ENCODE data around the gene ZNF518A. TPM values are rescaled to one million over a fixed set of nuclear protein-coding genes. Genes with fewer than 3 reads are reported as not detected.
A peak's percentile ranks its signal among the peaks of the same experiment; 100 is the strongest.

ZNF518A gene
- total RNA-seq, 2 donors from 2014 or later, result 43.3 to 45.7 TPM

GRCh38 chr10:96125142-96125515, 5.0 kb upstream of the ZNF518A start:
- Mint-ChIP-seq H3K27me3 (ENCODE audit: insufficient read depth) (peaks cover 6% of the 10 kb centered on the region), H3K9me3 (peaks cover 3% of the 10 kb centered on the region), H3K27ac (no peak overlapping the region), H3K4me3 (peak overlapping the region; percentile 64), H3K36me3 (ENCODE audit: low read depth) (no peaks in the 10 kb centered on the region), H3K4me1 (peaks cover 13% of the 10 kb centered on the region)
- H3K27ac ChIP-seq (ENCODE audit: low read depth, low read length), result no peak overlapping the region
- DNase-seq, result no peak
- peak overlapping the region; percentile 80 for H3K4me3 ChIP-seq (ENCODE audit: low read length)
- H3K9ac ChIP-seq (ENCODE audit: extremely low read depth, low read length, poor library complexity, severe bottlenecking), result peak overlapping the region; percentile 21
- WGBS, 2 experiments (ENCODE audit: insufficient coverage in 1 of 2, insufficient read length in 1 of 2), result 79 to 88% methylated on average over 2 of the region's 2 CpGs
- TF ChIP-seq CTCF (conservative IDR thresholded peaks at IDR 0.05), result no peak
- H3K4me1 ChIP-seq (ENCODE audit: control insufficient read depth, insufficient read depth, low read length), result no peaks in the 10 kb centered on the region
- H3K9me3 ChIP-seq (ENCODE audit: control insufficient read depth, low read length), result no peaks in the 10 kb centered on the region
- no peaks in the 10 kb centered on the region for H3K36me3 ChIP-seq (ENCODE audit: control insufficient read depth, insufficient read depth, low read length)
- peaks cover 7% of the 10 kb centered on the region for H3K27me3 ChIP-seq (ENCODE audit: control insufficient read depth, insufficient read depth, low read length, poor library complexity, severe bottlenecking)

GRCh38 chr10:96130326-96130995, 364 bp downstream of the ZNF518A start:
- Histone ChIP-seq H3K9me3 (ENCODE audit: control insufficient read depth, low read length) (no peaks in the 10 kb centered on the region), H3K27ac (ENCODE audit: low read depth, low read length) (peak overlapping the region; percentile 98), H3K9ac (ENCODE audit: extremely low read depth, low read length, poor library complexity, severe bottlenecking) (peak overlapping the region; percentile 97), H3K4me3 (ENCODE audit: low read length) (peak overlapping the region; percentile 100), H3K4me1 (ENCODE audit: control insufficient read depth, insufficient read depth, low read length) (no peaks in the 10 kb centered on the region), H3K36me3 (ENCODE audit: control insufficient read depth, insufficient read depth, low read length) (peaks cover 25% of the 10 kb centered on the region), H3K27me3 (ENCODE audit: control insufficient read depth, insufficient read depth, low read length, poor library complexity, severe bottlenecking) (peaks cover 7% of the 10 kb centered on the region)
- Mint-ChIP-seq H3K4me3 (peak overlapping the region; percentile 83), H3K27ac (peak overlapping the region; percentile 100), H3K27me3 (ENCODE audit: insufficient read depth) (peaks cover 6% of the 10 kb centered on the region), H3K36me3 (ENCODE audit: low read depth) (peaks cover 26% of the 10 kb centered on the region), H3K4me1 (peaks cover 11% of the 10 kb centered on the region), H3K9me3 (peaks cover 3% of the 10 kb centered on the region)
- WGBS, 2 experiments (ENCODE audit: insufficient coverage in 1 of 2, insufficient read length in 1 of 2), result 0 to 1% methylated on average over 25 to 41 of the region's 42 CpGs
- peak; percentile 93 for DNase-seq
- TF ChIP-seq CTCF (conservative IDR thresholded peaks at IDR 0.05), result no peak

- H3K4me1 Mint-ChIP-seq, result peaks cover 11% of the 10 kb centered on the region
- no peak overlapping the region for H3K27ac Mint-ChIP-seq
- H3K9me3 Mint-ChIP-seq, result peaks cover 3% of the 10 kb centered on the region
- Histone ChIP-seq H3K9me3 (ENCODE audit: control insufficient read depth, low read length) (no peaks in the 10 kb centered on the region), H3K4me3 (ENCODE audit: low read length) (peak overlapping the region; percentile 100), H3K9ac (ENCODE audit: extremely low read depth, low read length, poor library complexity, severe bottlenecking) (peak overlapping the region; percentile 97), H3K4me1 (ENCODE audit: control insufficient read depth, insufficient read depth, low read length) (no peaks in the 10 kb centered on the region), H3K27ac (ENCODE audit: low read depth, low read length) (no peak overlapping the region), H3K27me3 (ENCODE audit: control insufficient read depth, insufficient read depth, low read length, poor library complexity, severe bottlenecking) (peaks cover 7% of the 10 kb centered on the region), H3K36me3 (ENCODE audit: control insufficient read depth, insufficient read depth, low read length) (peaks cover 33% of the 10 kb centered on the region)
- TF ChIP-seq CTCF (conservative IDR thresholded peaks at IDR 0.05), result no peak
- DNase-seq, result no peak
- peak overlapping the region; percentile 83 for H3K4me3 Mint-ChIP-seq
- peaks cover 31% of the 10 kb centered on the region for H3K36me3 Mint-ChIP-seq (ENCODE audit: low read depth)
- WGBS, 2 experiments (ENCODE audit: insufficient coverage in 1 of 2, insufficient read length in 1 of 2), result 50% methylated on average over 1 of the region's 3 CpGs; no CpG with 5 or more reads in 1 of the 2 experiments
- H3K27me3 Mint-ChIP-seq (ENCODE audit: insufficient read depth), result peaks cover 6% of the 10 kb centered on the region
Observed at GRCh38 chr10:96131621-96132020, 1.5 kb downstream of the ZNF518A start.

All from endodermal cell (in vitro differentiated cells).